WI38 (cell line): ENCODE data around the gene IGF2BP2.
"Not testable (repeated sequence)": the region's sequence is repeated elsewhere in the genome, so short reads cannot be mapped to it uniquely, and the experiment has no call there.

Experiments
- H3K4me3 ChIP-seq: 2 replicates; pipeline ENCODE4 v1.5.1; 2011; ENCODE audit warnings: low read depth, mild to moderate bottlenecking, control low read depth, low read length
- TF ChIP-seq, protein P1 (sequence below): IDR thresholded peaks from 2 replicates; pipeline ENCODE4 v1.5.1; 2012; ENCODE audit warnings: low read depth, mild to moderate bottlenecking, control low read depth, low read length

Gene IGF2BP2

DNA sequence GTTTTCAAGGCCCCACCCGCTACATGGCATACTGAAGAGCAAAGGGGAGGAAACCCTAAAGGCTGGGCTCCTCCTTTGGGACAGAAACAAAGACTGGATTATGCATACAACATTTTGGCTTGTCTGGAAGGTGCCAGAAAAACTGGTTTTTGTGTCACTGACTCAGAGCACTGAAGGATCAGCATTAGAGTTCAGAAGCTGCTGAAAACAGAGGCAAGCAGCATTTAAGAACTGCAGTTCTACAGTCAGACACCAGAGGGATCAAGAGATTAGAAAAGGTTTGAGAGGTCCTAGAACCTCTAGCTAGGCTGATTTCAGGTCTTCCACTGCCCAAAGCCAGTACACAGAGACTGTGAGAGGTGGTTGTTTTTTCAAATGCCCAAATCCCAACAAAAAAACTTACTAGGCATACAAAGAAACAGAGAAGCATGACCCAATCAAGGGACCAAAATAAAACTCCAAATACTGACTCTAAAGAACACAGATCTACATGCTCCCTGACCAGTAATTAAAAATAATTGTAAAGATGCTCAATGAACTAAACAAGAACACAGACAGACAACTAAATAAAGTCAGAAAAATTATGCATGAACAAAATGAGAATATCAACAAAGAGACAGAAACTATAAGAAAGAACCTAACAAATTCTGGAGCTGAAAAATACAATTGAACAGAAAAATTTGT, 147.6 kb downstream of the IGF2BP2 start:
- no peak overlapping the region for H3K4me3 ChIP-seq
- TF ChIP-seq, protein P1, sequence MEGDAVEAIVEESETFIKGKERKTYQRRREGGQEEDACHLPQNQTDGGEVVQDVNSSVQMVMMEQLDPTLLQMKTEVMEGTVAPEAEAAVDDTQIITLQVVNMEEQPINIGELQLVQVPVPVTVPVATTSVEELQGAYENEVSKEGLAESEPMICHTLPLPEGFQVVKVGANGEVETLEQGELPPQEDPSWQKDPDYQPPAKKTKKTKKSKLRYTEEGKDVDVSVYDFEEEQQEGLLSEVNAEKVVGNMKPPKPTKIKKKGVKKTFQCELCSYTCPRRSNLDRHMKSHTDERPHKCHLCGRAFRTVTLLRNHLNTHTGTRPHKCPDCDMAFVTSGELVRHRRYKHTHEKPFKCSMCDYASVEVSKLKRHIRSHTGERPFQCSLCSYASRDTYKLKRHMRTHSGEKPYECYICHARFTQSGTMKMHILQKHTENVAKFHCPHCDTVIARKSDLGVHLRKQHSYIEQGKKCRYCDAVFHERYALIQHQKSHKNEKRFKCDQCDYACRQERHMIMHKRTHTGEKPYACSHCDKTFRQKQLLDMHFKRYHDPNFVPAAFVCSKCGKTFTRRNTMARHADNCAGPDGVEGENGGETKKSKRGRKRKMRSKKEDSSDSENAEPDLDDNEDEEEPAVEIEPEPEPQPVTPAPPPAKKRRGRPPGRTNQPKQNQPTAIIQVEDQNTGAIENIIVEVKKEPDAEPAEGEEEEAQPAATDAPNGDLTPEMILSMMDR = peak; percentile 69

DNA sequence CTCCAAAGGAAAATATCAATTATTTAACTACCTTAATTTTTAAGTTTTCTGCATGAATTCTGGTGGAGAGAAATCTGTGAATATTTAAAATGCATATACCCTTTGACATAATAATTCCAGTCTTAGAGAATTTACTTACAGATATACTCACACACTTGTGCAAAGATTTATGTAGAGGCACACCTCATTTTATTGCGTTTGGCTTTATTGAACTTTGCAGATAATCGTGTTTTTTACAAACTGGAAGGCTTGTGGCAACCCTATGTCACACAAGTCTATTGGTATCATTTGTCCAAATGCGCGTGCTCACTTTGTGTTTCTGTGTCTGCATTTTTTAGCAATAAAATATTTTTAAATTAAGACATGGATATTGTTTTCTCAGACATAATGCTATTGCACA, 157.3 kb downstream of the IGF2BP2 start:
- H3K4me3 ChIP-seq = no peak overlapping the region
- TF ChIP-seq, protein P1 = no peak

DNA sequence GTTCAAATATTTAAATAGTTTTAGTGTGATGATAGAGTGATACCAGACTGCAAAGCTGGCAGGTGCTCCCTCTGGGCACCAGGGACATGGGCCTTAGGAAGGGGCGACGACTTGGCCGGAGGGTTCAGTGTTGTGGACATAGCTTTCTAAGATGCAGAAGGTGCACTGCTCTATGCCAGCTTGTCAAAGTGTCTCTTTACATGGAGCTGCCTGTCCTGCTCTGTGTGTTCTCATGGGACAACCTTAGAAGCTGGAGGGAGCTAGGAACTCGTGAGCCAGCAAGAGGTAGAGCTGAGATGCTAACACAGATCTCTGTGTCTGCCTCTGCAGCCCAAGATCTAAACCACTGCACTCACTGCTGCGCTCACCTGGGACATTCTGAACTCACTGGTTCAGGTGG, 160.9 kb downstream of the IGF2BP2 start:
- TF ChIP-seq, protein P1 = no peak
- no peak overlapping the region for H3K4me3 ChIP-seq

DNA sequence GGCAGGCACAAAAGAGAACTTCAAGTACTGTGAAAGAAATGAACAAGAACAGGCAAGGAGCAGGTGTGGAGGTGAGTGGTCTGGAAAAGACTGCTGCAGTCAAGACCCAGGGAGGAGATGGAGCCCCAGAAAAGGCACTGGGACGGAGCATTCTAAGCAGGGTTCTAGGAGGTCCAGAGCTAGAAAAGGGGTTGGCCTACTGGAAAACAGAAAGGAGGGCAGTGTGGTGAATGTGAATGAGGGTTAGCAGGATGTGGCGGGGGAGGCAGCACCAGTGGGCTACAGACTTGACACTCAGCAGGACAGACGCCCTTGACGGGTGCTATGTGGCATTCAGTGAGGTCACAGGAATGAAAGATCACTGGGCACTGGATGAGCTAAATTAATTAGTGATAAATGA, 163.1 kb downstream of the IGF2BP2 start:
- H3K4me3 ChIP-seq = no peak overlapping the region
- TF ChIP-seq, protein P1 = no peak

DNA sequence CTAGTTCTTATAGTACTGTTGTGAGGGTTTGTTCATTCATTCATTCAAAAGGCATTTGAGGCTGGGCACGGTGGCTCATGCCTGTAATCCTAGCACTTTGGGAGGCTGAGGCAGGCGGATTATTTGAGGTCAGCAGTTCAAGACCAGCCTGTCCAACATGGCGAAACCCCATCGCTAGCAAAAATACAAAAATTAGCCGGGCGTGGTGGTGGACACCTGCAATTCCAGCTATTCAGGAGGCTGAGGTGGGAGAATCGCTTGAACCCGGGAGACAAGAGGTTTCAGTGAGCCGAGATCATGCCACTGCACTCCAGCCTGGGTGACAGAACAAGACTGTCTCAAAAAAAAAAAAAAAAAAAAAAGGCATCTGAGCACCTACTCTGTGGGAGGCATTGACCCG, 163.5 kb downstream of the IGF2BP2 start:
- not testable (repeated sequence) for H3K4me3 ChIP-seq

DNA sequence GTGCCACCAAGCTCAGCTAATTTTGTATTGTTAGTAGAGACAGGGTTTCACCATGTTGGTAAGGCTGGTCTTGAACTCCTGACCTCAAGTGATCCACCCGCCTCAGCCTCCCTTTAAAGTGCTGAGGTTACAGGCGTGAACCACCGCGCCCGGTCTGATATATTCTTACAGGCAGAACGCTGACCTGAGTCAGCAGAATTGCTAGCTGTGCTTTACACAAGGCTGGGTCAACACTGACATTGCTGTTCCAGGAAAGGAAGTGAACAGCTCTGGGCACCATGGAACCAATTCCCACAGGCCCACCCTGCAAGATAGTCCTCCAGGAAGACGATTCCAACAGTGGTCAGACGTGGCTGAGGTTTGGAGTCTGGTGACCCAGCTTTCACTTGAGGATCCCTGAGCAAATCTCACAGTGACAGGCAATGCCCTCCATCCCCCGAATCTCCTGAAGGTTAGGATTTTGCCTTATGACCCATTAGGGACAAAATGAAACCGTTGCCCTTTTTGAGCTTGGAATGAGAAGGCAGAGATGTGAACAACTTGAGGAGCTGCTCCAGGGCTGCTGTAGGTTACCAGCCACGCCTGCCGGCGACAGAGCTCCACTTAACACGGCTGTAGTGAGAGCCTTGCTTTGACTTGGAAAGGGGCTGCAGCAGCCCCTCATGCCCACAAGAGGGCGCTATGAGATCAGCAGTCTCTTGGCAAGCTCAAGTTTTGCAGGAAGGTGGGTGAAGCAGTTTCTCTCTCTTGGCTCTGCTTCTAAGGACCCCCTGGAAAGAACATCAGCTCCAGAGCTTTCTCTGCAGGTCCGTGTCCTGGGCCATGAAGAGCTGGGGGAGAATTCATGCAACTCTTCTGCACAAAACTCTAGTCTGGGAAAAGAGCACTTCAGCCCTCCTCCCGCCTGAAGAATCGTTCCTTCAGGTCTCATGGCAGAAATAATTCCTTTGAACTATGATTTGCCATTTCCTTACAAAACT, 164.6 kb downstream of the IGF2BP2 start:
- TF ChIP-seq, protein P1 = peak; percentile 99
- no peak overlapping the region for H3K4me3 ChIP-seq

DNA sequence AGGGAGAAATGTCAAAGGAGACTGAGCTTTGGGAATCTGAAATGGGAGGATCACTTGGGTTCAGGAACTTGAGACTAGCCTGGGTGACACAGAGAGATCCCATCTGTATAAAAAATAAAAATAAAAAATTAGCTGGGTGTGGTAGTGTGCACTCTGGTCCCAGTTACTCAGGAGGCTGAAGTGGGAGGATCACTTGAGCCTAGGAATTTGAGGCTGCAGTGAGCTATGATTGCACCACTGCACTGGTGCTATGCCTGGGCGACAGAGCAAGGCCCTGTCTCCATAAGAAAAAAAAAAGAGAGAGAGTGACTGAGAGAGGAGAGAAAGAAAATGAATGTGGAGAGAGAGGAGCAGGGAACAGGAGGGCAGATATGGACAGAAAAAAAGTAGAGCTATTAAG, 165.9 kb downstream of the IGF2BP2 start:
- no peak overlapping the region for H3K4me3 ChIP-seq
- TF ChIP-seq, protein P1 = no peak
